ENCODE results near the gene TP63.

DNA sequence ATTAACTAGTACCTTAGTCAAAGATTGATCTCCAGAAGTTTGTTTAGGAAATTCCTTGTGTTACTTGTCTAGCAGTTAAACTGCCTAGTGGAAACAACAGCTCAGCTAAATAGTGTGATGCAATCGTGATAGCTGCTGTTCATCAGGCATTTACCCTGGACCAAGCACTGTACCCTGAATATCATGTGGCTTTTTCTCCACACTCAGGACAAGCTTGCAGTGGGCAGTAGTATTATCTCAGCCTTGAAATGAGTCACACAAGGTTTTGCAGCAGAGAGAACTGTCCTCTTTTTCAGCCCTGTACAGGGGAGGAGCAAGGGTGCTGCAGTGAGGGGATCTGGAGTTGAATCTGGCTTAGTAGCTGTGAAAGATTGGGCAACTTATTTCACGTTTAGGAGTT, 208.4 kb downstream of the TP63 start:
- no peak for TF ChIP-seq POLR2AphosphoS5 (IDR thresholded peaks at IDR 0.05; ENCODE audit: low read depth)
- TF ChIP-seq, protein P1, sequence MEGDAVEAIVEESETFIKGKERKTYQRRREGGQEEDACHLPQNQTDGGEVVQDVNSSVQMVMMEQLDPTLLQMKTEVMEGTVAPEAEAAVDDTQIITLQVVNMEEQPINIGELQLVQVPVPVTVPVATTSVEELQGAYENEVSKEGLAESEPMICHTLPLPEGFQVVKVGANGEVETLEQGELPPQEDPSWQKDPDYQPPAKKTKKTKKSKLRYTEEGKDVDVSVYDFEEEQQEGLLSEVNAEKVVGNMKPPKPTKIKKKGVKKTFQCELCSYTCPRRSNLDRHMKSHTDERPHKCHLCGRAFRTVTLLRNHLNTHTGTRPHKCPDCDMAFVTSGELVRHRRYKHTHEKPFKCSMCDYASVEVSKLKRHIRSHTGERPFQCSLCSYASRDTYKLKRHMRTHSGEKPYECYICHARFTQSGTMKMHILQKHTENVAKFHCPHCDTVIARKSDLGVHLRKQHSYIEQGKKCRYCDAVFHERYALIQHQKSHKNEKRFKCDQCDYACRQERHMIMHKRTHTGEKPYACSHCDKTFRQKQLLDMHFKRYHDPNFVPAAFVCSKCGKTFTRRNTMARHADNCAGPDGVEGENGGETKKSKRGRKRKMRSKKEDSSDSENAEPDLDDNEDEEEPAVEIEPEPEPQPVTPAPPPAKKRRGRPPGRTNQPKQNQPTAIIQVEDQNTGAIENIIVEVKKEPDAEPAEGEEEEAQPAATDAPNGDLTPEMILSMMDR (IDR thresholded peaks at IDR 0.05; ENCODE audit: insufficient read depth, low read length) = no peak
- TF ChIP-seq GABPA (IDR thresholded peaks at IDR 0.05; ENCODE audit: low read depth) = no peak
- TF ChIP-seq, protein P2, sequence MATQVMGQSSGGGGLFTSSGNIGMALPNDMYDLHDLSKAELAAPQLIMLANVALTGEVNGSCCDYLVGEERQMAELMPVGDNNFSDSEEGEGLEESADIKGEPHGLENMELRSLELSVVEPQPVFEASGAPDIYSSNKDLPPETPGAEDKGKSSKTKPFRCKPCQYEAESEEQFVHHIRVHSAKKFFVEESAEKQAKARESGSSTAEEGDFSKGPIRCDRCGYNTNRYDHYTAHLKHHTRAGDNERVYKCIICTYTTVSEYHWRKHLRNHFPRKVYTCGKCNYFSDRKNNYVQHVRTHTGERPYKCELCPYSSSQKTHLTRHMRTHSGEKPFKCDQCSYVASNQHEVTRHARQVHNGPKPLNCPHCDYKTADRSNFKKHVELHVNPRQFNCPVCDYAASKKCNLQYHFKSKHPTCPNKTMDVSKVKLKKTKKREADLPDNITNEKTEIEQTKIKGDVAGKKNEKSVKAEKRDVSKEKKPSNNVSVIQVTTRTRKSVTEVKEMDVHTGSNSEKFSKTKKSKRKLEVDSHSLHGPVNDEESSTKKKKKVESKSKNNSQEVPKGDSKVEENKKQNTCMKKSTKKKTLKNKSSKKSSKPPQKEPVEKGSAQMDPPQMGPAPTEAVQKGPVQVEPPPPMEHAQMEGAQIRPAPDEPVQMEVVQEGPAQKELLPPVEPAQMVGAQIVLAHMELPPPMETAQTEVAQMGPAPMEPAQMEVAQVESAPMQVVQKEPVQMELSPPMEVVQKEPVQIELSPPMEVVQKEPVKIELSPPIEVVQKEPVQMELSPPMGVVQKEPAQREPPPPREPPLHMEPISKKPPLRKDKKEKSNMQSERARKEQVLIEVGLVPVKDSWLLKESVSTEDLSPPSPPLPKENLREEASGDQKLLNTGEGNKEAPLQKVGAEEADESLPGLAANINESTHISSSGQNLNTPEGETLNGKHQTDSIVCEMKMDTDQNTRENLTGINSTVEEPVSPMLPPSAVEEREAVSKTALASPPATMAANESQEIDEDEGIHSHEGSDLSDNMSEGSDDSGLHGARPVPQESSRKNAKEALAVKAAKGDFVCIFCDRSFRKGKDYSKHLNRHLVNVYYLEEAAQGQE (IDR thresholded peaks at IDR 0.05; ENCODE audit: insufficient replicate concordance, low read depth) = no peak
